ENCODE measurements around the gene FYN.

FYN gene

DNA sequence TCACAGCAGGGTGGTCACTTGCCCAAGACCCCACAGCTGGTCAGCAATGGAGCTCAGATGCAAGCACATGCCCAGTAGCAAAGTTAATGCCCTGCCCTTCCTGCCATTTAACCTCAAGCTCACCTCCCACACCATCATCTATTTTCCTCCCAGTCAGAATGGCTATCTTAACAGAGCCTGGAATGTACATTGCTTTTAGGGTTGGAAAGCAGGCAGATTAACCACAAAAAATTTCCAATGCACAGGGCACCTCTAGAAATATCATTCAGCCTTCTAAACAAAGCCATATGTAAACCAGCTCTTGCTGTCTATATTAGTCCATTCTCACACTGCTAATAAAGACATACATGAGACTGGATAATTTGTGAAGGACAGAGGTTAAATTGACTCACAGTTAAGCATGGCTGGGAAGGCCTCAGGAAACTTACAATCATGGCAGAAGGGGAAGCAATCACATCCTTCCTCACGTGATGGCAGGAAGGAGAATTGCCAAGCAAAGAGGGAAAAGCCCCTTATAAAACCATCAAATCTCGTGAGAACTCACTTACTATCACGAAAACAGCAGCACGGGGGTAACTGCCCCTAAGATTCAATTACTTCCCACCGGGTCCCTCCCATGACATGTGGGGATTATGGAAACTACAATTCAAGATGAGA lies 106.9 kb downstream of the FYN start:
- no peak for DNase-seq

- DNase-seq, result no peak
Measured at GRCh38 chr6:111765763-111766162, 107.5 kb downstream of the FYN start.

GRCh38 chr6:111764238-111765175 lies 108.7 kb downstream of the FYN start:
- peak in 2 of 4 experiments; percentile 17 to 28 for DNase-seq

DNA sequence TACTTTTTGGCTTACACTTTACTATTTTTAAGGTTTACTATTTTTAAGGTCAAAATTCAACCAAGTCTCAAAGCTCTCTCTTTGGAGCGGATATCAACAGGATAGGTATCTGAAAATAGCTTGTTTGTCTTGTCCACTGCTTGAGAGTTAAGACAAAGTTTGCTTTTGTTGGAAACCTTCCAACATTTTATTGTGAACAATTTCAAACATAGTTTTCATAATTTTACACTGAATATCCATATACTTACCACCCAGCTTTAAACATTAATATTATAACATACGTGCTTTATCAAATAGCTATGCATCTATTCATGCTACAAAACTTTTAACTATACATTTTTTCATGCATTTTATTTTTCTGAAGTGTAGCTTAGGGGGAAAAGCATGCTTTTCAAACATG lies 109.9 kb downstream of the FYN start:
- no peak for DNase-seq

GRCh38 chr6:111761783-111762312 lies 111.4 kb downstream of the FYN start:
- DNase-seq, result no peak

GRCh38 chr6:111761212-111761611 lies 112.0 kb downstream of the FYN start:
- DNase-seq, result no peak

- no peak for DNase-seq
Measured at GRCh38 chr6:111759836-111760785, 113.1 kb downstream of the FYN start.

GRCh38 chr6:111759331-111759835 lies 113.9 kb downstream of the FYN start:
- DNase-seq, result no peak

DNA sequence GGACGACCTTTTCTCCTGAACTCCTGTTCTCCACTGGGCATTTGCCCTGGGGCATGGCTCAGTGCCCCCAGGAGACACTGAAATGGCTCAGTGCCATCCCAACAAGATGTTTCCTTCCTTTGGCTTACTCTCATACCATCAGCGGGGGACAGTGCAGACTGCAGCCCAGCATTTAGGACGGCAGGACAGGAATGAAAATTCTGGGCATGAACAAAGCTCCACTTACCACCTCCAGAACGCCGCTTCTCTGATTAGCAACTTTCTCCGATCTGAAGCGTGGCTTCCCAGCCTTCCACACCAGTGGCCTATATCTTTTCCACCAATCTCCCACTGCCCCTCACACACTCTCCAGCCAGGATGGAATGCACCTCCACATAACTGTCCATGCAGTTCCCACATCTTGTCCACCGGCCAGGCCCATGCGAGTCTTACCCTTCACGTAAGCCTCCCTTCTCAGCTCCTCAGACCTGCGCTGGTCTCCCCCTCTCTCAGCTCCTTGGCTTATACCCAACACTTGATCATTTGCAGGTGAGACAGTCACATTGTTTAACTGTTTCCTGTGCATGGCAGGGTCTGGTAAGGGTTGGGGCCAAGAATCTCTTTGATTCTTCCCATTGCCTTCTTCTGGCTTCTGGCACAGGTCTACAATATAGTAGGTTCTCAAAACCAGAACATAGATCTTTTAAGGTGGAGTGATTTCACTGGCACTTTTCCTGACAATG lies 114.5 kb downstream of the FYN start:
- no peak for DNase-seq

DNA sequence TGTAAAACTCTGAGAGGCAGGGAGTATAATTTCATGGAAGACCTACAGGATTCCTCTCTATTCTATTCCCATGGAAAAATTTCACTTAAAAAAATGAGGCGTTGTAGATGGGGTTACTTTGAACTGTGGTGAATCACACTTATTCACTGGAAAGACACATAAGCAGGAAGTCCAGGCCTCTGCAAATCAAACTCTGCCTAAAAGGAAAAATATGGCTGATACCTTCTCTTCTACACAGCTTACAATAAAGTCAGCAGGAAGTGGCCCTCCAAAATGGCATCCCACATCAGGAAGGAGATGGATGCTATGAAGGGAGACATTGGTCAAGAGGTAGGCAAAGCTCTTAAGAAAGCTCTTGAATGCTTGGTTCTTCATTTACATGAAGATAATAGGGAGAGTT lies 115.9 kb downstream of the FYN start:
- DNase-seq, result no peak

- DNase-seq, result no peak
Measured at GRCh38 chr6:111754423-111754822, 118.8 kb downstream of the FYN start.

- no peak for DNase-seq
Measured at GRCh38 chr6:111753573-111753972, 119.7 kb downstream of the FYN start.

- DNase-seq, result no peak
Measured at GRCh38 chr6:111752476-111752875, 120.8 kb downstream of the FYN start.

DNA sequence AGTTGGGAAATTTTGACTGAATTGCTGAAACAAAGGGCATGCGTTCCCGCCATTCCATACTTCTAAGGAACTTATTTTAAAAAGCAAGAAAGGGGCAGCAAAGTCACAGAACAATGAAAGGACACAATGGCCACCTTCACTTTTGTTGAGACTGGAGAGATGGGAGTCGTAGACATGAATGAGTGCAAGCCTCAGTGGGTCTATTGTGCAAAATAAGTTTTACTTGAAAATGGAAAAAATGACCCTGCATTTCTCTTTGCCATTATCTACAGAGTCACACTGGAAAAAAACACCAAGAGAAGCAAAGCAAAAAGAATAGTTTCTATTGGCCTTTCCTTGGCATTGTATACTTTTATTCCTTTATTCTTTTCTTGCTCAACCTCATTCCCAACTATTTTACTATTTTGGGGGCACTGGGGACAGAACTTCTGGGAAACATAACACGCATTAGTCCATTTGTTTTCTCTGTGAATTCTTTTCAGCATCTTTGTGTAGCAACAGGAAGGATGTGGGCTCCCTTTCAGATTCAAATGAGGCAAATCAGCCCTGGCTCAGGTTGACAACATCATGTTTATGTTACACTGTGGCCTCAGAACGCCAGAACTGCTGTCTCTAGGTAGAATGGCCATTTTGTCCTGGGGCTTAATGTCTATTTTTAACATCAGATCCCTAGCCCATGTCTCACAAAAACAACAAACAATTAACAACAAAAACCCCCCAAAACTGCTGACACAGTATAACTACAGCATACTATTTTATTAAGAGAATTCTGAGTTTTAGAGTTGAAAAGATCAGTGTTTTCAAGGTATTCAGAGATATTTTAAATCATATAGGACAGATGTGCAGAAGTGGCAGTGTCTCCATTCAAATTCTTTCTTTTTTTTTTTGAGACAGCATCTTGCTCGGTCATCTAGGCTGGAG lies 122.2 kb downstream of the FYN start:
- DNase-seq, result peak in 2 of 4 experiments; percentile 23 to 25

GRCh38 chr6:111750153-111750552 lies 123.1 kb downstream of the FYN start:
- DNase-seq, result no peak

- DNase-seq, result no peak
Measured at GRCh38 chr6:111748231-111748647, 125.0 kb downstream of the FYN start.

DNA sequence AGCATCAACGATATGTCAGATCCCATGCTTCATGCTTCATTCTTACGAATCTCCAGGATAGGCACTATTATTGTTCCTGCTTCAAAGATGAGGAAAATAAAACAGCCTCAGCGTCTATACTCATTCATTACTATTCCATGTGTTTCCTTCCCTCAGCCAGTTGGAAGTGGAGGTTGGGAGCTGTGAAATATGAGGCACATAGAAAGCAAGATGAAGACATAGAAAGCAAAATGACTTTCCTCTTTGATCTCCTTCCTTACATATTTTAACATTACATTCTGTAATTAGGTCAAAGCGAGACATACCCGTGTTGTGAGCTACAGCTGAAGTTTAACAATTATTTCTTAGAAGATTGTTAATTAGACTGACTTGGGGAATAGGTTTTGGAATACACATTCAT lies 125.4 kb downstream of the FYN start:
- DNase-seq, result no peak

- no peak for DNase-seq
Measured at GRCh38 chr6:111747396-111747795, 125.9 kb downstream of the FYN start.

DNA sequence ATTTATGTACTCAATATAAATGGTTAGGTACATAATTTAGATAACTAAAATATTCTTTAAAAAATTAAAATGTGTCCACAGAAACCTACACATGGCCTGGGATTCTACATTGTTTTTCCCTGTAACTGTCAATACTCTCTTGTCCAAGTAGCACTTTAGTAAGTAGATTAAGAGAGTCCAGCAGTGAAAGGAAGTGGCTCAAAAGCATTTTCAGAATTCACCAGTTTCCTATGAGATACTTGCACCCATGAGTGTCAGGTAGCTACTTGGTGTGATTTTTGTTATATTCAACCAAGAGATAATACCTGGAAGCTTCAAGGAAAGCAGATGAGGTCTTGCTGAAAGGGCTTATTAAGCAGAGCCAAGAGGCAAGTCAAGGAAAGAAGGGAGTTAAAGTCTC lies 126.3 kb downstream of the FYN start:
- DNase-seq, result no peak

DNA sequence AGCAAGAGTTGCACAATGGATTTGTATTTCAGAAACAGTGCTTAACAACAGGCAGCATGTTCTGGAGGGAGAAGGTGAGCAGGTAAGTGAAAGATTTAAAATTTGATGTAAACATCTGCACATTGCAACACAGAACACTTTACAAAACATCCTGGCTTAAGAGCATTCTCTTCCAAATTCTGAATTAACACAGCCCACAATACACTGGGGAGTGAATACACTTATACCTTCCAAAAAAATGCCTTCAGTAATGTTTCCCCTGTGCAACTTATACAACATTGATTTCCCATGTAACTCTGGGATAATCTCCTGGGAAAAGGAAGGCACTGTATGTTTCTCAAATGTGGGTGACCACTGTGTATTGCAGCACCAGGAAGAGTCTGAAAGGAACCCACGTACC lies 127.6 kb downstream of the FYN start:
- DNase-seq, result no peak

DNA sequence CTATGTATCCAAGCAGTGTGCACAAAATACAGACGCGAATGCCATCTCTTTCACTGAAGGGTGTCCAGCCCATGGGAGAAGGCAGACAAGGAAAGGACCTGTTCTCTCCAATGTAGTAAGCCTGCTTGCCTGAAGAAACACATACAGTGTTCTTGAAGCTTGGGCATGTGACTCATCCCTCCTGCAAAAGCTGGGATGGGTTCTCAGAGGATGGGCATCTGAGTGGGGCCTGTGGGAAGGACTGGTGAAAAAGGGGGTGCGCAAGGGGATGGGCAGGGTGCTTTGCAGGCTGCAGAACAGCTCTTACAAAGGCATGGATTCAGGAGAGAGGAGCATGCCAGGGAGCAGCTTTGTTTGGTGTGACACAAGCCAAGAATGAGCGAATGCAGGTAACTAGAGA lies 128.1 kb downstream of the FYN start:
- DNase-seq, result no peak

Data from activated naive CD4-positive, alpha-beta T cell (primary cell).